ENCODE data around the gene CHD9.

CHD9 gene

DNA sequence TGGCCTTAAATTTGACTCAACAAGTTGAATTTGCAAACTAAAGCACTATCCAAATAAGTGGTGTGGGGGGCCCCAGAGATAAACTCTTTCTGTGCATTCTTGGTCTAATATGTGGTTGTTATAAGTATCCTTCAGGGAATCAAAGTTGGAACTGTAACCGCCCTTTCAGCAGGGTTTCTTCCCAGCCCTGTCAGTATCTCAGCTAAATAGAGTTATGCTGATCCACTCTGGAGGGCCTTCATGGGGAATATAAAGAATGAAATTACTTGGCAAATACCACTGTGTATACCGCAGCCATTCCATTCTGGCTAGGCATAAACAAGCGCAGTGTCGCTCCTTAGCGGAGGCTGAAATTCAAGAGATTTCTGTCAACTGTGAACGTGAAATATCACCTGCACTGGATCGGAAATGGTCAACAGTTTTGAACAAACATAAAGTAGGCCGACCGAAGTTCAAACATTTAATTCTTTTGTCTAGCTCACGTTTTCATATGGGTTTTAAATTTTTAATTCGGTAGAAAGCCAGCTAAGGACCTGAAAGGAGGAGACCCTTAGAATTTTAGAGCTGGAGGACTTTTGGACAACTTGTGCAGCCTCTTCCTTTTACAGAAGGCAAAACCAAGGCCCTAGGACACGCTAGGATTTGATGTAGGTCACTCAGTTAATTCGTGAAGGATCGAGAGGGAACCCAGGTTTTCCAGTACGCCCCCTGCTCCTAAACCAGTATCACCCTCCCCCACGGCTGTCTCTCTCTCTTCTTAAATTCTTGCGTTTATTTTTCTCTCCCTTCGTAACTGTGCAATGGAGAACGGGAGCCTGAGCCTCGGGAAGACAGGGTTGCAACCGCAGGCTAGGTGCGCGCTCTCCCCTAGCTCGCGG lies 74.7 kb downstream of the CHD9 start:
- H3K27me3 ChIP-seq (ENCODE audit: control insufficient read depth in 1 of 2, insufficient read depth in 2 of 2, low read length in 2 of 2) = no peaks in the 10 kb centered on the region
- H3K4me1 ChIP-seq (ENCODE audit: insufficient read depth, low read length) = peaks cover 13% of the 10 kb centered on the region
- H3K36me3 ChIP-seq (ENCODE audit: insufficient read depth, low read length) = no peaks in the 10 kb centered on the region
- peak overlapping the region; percentile 66 to 74 for H3K4me3 ChIP-seq (ENCODE audit: low read depth in 1 of 2, low read length in 2 of 2)
- H3K27ac ChIP-seq (ENCODE audit: low read depth, low read length) = peak overlapping the region; percentile 90
- H3K9ac ChIP-seq (ENCODE audit: low read length) = peak overlapping the region; percentile 72
- no peaks in the 10 kb centered on the region for H3K9me3 ChIP-seq (ENCODE audit: low read length)

DNA sequence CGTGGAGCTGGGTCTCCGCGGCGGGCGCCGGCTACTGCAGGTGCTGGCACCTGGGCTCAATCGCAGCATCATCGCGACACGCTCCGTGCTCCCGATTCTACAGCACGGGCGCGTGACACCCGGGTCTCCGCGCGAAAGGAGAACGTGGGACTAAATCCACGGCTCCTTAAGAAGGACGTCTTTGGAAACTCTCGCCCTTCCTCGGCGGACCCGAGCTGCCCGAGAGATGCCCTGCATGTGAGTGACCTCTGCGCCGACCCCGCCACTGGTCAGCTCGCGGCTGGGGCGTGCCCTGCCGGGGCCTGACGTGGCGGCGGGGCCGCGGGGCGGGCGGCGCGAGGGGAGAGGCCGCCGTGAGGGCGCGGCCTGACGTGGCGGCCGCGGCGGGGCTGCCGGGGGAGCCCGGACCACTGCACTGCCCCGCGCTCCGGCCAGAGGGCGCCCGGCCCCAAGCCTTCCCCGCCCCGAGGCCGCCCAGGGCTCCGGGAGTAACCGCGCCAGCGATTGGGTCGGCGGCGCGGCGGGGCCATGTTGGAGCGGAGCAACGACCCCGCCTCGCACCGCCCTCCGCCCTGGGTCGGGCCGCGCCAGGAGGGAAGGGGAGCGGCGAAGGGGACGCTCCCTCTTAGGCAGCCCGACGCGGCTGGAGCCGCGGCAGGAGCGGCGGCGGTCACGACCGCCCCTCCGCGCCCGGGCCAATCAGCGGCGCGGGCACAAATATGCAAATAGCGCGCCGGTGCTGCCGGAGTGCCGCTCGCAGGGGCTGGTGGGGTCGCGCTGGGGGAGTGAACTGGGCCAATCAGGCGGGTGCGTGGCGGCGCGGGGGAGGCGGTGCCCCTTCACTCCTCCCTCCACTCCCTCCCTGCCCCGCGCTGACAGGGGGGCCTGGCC lies 75.6 kb downstream of the CHD9 start:
- H3K27me3 ChIP-seq (ENCODE audit: control insufficient read depth in 1 of 2, insufficient read depth in 2 of 2, low read length in 2 of 2) = no peaks in the 10 kb centered on the region
- no peaks in the 10 kb centered on the region for H3K36me3 ChIP-seq (ENCODE audit: insufficient read depth, low read length)
- peak overlapping the region; percentile 90 for H3K27ac ChIP-seq (ENCODE audit: low read depth, low read length)
- peak overlapping the region; percentile 66 to 74 for H3K4me3 ChIP-seq (ENCODE audit: low read depth in 1 of 2, low read length in 2 of 2)
- peaks cover 17% of the 10 kb centered on the region for H3K4me1 ChIP-seq (ENCODE audit: insufficient read depth, low read length)
- no peaks in the 10 kb centered on the region for H3K9me3 ChIP-seq (ENCODE audit: low read length)
- peak overlapping the region; percentile 72 for H3K9ac ChIP-seq (ENCODE audit: low read length)

DNA sequence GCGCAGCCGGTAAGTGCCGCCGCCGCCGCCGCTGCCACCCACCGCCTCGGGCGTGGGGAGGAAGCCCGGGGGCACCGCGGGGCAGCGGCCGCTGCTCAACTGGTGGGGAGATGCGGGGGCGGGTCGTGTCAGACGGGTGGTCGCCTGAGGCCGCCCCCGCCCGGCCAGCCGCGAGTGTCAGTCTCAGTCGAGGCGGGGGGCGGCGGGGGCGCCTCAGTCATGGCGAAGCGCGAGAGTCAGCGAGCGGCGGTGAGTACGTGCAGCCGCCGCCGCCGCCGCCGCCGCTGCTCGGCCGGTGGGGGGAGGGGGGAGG lies 76.2 kb downstream of the CHD9 start:
- H3K27ac ChIP-seq (ENCODE audit: low read depth, low read length) = peak overlapping the region; percentile 37
- H3K4me3 ChIP-seq (ENCODE audit: low read depth in 1 of 2, low read length in 2 of 2) = peak overlapping the region in 1 of 2 donors; percentile 66
- H3K36me3 ChIP-seq (ENCODE audit: insufficient read depth, low read length) = no peaks in the 10 kb centered on the region
- no peaks in the 10 kb centered on the region for H3K9me3 ChIP-seq (ENCODE audit: low read length)
- peaks cover 17% of the 10 kb centered on the region for H3K4me1 ChIP-seq (ENCODE audit: insufficient read depth, low read length)
- no peaks in the 10 kb centered on the region for H3K27me3 ChIP-seq (ENCODE audit: control insufficient read depth in 1 of 2, insufficient read depth in 2 of 2, low read length in 2 of 2)
- H3K9ac ChIP-seq (ENCODE audit: low read length) = no peak overlapping the region

DNA sequence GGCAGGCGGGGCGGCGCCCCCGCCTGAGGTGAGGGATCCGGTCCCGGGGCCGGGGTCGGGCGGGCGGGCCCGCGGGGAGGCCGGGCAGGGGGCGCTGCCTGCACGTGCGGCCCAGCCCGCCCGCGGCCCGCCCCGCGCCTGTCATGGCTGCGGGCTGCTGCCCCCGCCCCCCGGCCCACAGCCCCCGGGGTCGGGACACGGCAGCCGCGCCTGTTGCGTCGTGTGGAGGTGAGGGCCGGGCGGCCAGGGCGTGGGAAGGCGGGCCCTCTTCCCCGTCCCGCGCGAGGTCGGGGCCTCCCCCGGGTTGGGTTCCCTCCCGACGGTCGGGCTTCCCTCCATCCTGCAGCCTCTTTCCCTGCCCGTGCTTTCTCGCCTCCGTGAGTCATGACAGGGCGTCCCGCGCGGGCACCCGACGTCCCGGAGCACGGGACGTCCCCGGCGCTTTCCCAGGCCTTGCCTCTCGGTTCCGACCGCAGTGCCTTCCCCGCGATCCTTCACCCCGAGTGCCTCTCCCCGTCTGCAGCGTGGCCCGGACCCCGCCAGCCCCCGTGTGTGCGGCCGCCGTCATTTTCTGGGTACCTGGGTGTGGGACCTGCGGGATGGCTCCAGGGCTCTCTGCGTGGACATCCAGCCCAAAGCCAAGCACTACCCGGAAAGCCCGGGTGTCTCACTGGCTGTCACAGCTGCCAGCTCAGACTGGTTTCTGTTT lies 76.7 kb downstream of the CHD9 start:
- H3K4me3 ChIP-seq (ENCODE audit: low read depth in 1 of 2, low read length in 2 of 2) = peak overlapping the region; percentile 59 to 84
- H3K36me3 ChIP-seq (ENCODE audit: insufficient read depth, low read length) = no peaks in the 10 kb centered on the region
- H3K4me1 ChIP-seq (ENCODE audit: insufficient read depth, low read length) = peaks cover 17% of the 10 kb centered on the region
- H3K27ac ChIP-seq (ENCODE audit: low read depth, low read length) = peak overlapping the region; percentile 82
- H3K27me3 ChIP-seq (ENCODE audit: control insufficient read depth in 1 of 2, insufficient read depth in 2 of 2, low read length in 2 of 2) = no peaks in the 10 kb centered on the region
- H3K9ac ChIP-seq (ENCODE audit: low read length) = peak overlapping the region; percentile 25
- no peaks in the 10 kb centered on the region for H3K9me3 ChIP-seq (ENCODE audit: low read length)

DNA sequence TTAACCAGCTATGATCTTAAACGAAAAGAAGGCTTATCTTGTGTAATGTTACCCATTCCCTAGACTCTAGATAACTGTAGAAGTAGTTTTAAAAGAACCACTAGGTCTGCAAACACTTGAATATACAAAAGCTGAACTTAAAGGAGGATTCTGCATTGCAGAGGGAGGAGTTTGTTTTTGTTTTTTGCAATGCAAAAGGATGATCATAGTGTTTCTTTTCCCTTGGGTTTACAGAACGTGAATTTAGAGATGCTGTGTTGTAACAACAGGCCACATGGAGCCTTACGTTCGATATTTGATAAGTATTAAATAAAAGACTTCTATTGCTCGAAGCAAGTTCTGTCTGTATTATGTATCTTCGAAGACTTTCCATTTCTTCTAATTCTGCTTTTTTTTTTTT lies 77.6 kb downstream of the CHD9 start:
- peak overlapping the region; percentile 27 for H3K27ac ChIP-seq (ENCODE audit: low read depth, low read length)
- H3K4me1 ChIP-seq (ENCODE audit: insufficient read depth, low read length) = peaks cover 17% of the 10 kb centered on the region
- no peaks in the 10 kb centered on the region for H3K36me3 ChIP-seq (ENCODE audit: insufficient read depth, low read length)
- no peak overlapping the region for H3K9ac ChIP-seq (ENCODE audit: low read length)
- H3K27me3 ChIP-seq (ENCODE audit: control insufficient read depth in 1 of 2, insufficient read depth in 2 of 2, low read length in 2 of 2) = no peaks in the 10 kb centered on the region
- H3K9me3 ChIP-seq (ENCODE audit: low read length) = no peaks in the 10 kb centered on the region
- peak overlapping the region in 1 of 2 donors; percentile 59 for H3K4me3 ChIP-seq (ENCODE audit: low read depth in 1 of 2, low read length in 2 of 2)

DNA sequence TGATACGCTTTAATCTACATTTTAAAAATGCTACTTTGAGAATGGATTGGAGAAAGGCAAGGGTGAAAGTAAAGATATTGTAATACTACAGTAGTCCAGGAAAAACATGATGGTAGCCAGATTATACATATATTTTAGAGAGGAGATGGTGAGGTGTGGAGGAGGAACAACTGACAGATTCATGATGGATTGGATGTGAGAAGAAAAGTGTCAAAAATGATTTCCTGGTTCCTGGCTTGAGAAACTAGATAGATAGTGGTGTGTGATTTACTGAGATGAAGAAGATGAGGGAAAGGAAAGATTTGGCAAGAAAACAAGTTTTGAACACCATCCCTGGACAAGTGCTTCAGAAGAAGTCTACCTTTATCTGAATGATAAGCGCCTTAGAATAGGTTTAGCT lies 80.5 kb downstream of the CHD9 start:
- Histone ChIP-seq H3K9ac (ENCODE audit: low read length) (no peak overlapping the region), H3K27me3 (ENCODE audit: control insufficient read depth in 1 of 2, insufficient read depth in 2 of 2, low read length in 2 of 2) (no peaks in the 10 kb centered on the region), H3K36me3 (ENCODE audit: insufficient read depth, low read length) (no peaks in the 10 kb centered on the region), H3K4me1 (ENCODE audit: insufficient read depth, low read length) (peaks cover 8% of the 10 kb centered on the region), H3K27ac (ENCODE audit: low read depth, low read length) (no peak overlapping the region), H3K9me3 (ENCODE audit: low read length) (no peaks in the 10 kb centered on the region), H3K4me3 (ENCODE audit: low read depth in 1 of 2, low read length in 2 of 2) (no peak overlapping the region)

DNA sequence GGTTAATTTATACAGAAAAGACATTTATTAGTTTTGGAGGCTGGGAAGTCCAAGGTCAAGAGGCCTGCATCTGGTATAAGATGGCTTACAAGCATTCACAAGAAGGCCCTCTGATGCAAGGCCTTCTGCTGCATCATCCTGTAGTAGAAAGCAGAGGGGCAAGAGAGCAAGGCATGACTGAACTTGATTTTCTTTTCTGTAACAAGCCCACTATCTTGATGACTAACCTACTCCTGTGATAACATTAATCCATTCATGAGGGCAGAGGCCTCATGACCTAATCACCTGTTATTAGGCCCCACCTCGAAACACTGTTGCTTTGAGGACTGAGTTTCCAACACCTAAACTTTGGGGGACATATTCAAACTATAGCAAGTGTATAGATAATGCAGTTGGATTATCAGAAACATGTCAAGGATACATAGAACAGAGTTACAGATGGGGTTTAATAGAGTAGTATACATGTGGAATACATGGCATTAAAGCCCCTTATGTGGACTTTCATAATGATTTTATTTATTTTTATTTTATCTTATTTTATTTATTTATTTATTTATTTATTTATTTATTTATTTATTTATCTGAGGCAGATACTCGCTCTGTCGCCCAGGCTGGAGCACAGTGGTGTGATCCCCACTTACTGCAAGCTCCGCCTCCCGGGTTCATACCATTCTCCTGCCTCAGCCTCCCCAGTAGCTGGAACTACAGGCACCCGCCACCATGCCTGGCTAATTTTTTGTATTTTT lies 88.2 kb downstream of the CHD9 start:
- Histone ChIP-seq H3K4me1 (ENCODE audit: insufficient read depth, low read length) (peaks cover 12% of the 10 kb centered on the region), H3K4me3 (ENCODE audit: low read depth in 1 of 2, low read length in 2 of 2) (no peak overlapping the region), H3K36me3 (ENCODE audit: insufficient read depth, low read length) (no peaks in the 10 kb centered on the region), H3K9me3 (ENCODE audit: low read length) (no peaks in the 10 kb centered on the region), H3K27me3 (ENCODE audit: control insufficient read depth in 1 of 2, insufficient read depth in 2 of 2, low read length in 2 of 2) (no peaks in the 10 kb centered on the region), H3K27ac (ENCODE audit: low read depth, low read length) (no peak overlapping the region), H3K9ac (ENCODE audit: low read length) (no peak overlapping the region)

DNA sequence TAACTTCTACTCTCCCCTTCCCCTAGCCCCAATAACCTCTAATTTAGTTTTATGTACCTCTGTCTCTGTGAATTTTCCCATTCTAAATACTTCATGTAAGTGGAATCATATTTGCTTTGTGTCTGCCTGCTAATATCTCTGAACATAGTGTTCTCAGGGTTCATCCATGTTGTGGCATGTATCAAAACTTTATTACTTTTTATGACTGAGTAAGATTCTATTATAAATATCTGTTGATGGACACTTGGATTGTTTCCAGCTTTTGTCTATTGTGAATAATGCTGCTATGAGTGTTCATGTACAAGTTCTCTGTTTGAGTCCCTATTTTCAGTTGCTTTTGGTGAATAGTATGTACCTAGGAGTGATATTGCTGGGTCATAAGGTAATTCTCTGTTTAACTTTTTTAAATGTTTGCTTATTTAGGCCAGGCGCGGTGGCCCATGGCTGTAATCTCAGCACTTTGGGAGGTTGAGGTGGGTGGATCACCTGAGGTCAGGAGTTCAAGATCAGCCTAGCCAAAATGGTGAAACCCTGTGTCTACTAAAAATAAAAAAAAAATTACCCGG lies 92.8 kb downstream of the CHD9 start:
- no peak overlapping the region for H3K4me3 ChIP-seq (ENCODE audit: low read depth in 1 of 2, low read length in 2 of 2)
- no peaks in the 10 kb centered on the region for H3K9me3 ChIP-seq (ENCODE audit: low read length)
- no peak overlapping the region for H3K27ac ChIP-seq (ENCODE audit: low read depth, low read length)
- no peaks in the 10 kb centered on the region for H3K27me3 ChIP-seq (ENCODE audit: control insufficient read depth in 1 of 2, insufficient read depth in 2 of 2, low read length in 2 of 2)
- H3K4me1 ChIP-seq (ENCODE audit: insufficient read depth, low read length) = peaks cover 11% of the 10 kb centered on the region
- no peaks in the 10 kb centered on the region for H3K36me3 ChIP-seq (ENCODE audit: insufficient read depth, low read length)
- H3K9ac ChIP-seq (ENCODE audit: low read length) = no peak overlapping the region

DNA sequence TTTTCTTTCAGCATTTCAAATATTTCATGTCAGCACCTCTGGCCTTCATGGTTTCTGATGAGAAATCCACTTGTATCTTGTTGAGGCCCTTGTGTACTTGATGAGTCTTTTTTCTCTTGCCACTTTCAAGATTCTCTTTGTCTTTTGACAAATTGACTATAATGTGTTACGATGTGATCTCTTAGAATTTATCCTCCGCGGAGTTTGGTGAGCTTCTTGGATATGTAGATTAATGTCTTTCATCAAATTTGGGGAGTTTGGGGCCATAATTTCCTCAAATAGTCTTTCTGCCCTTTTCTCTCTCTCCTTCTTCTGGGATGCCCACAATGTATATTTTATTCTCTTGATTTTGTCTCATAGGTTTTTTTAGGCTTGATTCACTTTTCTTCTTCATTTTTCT lies 96.0 kb downstream of the CHD9 start:
- Histone ChIP-seq H3K27ac (ENCODE audit: low read depth, low read length) (no peak overlapping the region), H3K27me3 (ENCODE audit: control insufficient read depth in 1 of 2, insufficient read depth in 2 of 2, low read length in 2 of 2) (no peaks in the 10 kb centered on the region)

DNA sequence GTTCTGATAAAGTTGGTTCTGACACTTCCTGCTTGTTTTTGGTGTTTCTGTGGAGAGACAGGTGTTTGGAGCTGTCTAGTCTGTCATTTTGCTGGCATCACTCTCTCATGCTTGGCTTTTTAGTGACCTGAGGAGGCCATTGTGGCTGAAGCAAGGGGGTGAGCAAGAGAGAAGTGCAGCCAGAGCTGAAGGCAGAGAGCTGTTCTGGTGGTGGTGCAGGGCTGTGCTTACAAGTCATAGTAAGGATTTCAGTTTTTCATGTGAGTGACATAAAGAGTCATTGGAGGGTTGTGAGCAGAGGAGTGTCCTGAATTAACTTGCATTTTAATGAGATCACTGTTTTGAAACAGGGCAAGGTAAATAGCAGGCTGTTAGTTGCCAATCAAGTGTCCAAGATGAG lies 97.5 kb downstream of the CHD9 start:
- H3K27ac ChIP-seq (ENCODE audit: low read depth, low read length) = no peak overlapping the region
- H3K27me3 ChIP-seq (ENCODE audit: control insufficient read depth in 1 of 2, insufficient read depth in 2 of 2, low read length in 2 of 2) = no peaks in the 10 kb centered on the region

More for the DNA sequence above, 96.0 kb downstream of the CHD9 start:
- Histone ChIP-seq H3K4me3 (ENCODE audit: low read depth in 1 of 2, low read length in 2 of 2) (no peak overlapping the region), H3K4me1 (ENCODE audit: insufficient read depth, low read length) (peaks cover 15% of the 10 kb centered on the region), H3K9ac (ENCODE audit: low read length) (no peak overlapping the region), H3K36me3 (ENCODE audit: insufficient read depth, low read length) (no peaks in the 10 kb centered on the region), H3K9me3 (ENCODE audit: low read length) (no peaks in the 10 kb centered on the region)

More for the DNA sequence above, 97.5 kb downstream of the CHD9 start:
- no peak overlapping the region for H3K4me3 ChIP-seq (ENCODE audit: low read depth in 1 of 2, low read length in 2 of 2)
- no peaks in the 10 kb centered on the region for H3K9me3 ChIP-seq (ENCODE audit: low read length)
- no peak overlapping the region for H3K9ac ChIP-seq (ENCODE audit: low read length)
- H3K4me1 ChIP-seq (ENCODE audit: insufficient read depth, low read length) = peaks cover 15% of the 10 kb centered on the region
- peaks cover 14% of the 10 kb centered on the region for H3K36me3 ChIP-seq (ENCODE audit: insufficient read depth, low read length)

Measured in muscle layer of colon (tissue), 2 donors.